ENCODE data around the gene SORCS1.

The SORCS1 gene

DNA sequence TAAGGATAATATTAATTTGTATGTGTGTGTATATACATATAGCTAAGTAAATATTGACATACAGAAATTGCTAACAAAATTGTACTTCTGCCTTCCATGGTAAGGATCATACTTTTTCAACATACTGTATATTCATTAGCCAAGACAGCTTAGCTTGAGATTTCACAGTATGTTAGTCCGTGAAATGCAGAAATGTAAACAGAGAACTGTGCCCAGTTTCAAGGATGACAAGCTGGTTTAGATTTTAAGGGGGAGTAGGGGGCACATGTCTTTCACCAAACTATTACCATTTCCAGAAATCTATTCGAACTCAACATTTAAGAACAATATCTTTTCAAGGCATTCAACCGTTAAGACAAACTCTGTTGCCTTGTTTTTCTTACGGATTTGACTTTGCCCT, 182.2 kb downstream of the SORCS1 start:
- no peak for DNase-seq

DNA sequence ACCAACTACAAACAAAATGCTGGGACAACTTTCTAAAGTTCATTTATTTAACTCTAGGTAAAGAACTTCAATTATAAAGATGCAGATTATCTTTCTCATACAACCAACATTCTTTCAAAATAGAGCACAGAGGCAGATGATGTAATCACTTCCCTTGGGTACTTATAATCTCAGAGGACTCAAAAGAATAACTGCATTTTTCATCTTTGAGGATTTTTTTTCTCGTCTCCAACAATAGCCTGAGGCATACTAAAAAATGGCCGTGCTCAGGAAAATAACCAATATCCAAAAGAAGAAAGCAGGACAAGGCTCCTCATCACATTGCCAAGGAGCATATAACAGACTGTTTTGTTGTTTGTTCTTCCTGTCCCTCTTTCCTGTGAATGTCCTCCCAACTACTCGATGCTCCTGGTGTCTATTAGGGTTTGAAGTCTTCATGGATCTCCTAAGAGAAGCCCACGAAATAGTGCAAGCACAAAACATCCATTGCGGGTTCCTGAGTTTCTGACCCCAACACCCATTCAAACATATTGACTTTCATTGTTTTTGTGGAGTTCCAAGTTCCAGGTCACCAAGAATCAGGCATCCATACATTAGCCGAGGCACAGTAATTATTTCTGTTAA, 182.9 kb downstream of the SORCS1 start:
- DNase-seq: no peak

DNA sequence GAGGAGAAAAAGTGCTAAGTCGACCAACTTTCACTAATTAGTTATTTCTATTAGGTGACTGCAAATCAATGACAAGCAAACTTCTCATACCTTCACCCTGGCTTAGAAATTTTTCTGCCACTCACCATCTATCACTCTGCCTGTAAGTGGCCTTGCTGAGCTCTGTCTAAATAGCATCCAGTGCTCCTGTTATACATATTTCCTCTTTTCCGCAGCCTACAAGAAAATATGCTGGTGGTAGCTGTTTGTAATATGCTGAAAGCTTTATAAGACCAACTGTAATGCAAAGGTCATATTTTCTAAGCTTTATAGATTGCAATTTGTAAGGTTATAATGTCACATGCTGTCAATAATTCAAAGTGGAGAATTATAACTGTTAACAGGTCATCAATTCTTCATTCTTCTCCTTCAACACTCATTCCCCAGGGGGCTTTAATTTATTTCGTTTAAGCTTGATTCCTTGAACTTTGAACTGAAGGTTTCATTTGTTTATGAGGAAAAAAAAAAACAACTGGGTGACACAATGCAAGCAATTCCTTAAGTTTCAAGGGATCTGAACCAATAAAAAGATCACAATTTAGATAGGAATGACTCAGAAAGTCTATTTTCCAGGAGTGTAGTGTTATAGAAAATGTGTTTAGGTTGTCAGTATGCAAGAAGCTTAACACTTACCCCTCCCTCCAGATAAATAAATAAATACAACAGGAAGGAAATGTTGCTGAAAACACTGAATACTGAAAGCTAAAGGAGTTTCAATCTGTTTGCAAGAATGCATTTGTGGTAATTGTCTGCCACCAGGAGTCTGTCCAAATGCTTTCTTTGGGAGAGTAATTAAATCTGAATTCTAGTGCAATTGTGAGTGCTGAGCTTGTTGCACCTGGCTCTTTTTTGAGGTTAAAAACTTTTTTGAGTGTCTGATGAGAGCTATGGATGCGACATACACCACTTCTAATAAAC, 183.7 kb downstream of the SORCS1 start:
- DNase-seq: no peak

DNA sequence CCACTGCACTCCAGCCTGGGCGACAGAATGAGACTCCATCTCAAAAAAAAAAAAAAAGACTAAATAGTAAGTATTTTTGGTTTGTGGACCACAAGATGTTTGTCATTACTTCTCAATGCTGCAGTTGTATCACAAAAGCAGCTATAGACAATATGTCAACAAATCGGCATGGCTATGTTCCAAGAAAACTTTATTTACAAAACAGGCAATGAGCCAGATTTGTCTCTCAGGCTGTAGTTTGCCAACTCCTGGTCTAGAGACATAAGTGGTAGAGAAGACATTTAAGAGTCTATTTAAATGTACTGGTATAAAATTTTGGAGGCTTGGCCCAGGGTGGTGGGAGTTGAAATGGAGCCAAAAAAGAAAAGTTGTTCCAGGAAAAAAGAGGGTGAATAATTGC, 185.8 kb downstream of the SORCS1 start:
- DNase-seq: no peak

DNA sequence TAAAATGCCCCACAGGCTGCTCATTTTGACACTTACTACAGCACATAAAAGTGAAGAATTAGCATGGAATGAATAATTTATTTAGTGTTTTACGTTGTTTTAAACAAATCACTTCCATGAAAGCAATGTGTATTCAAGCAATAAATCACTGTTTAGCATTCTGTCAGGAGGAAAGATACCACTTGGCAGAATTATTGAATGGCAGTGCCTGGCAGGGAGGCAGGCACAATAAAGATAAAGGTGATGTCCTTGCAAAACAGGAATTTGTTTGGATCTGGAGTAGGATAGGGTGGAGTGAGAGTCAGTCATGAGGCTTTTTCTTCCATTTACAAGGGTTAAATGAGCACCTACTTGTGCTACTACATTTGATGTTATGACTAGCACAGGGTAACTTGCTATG, 190.8 kb downstream of the SORCS1 start:
- DNase-seq: no peak

DNA sequence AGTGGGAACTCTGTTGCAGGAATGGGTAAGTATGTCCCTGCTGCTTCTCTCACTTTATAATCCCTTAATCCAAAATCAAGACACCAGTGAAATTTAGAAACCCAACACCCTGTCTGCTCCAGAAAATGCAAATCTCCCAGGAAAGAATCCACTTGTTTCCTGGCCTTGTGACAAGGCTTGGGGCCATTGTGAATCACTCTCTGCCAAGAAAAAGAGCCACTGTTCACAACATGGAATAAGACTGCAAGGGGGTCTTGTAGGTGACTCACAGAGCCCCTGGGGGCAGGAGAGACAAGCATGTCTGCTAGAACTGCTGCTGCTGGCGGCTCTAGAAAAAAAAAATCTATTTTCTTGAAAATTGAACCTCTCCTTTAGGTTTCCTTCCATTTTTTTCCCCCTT, 191.2 kb downstream of the SORCS1 start:
- no peak for DNase-seq

DNA sequence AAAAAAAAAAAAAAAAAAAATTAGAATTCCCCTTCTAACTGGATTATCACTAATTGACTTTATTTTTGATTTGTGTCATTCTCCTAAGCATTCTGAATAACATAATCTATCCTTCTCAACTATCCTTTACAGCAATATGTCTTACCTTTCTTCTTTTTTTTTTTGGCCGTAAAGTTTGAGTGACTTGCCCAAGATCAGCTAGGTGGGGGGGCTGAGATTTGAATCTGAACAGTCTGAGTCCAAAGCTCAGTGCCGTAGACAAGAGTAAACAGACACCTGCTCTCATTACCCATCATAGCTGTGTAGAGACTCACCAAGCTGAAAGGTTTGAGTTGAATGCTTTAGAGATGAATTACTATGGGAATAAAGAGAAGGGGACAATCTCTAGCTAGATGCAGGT, 192.1 kb downstream of the SORCS1 start:
- no peak for DNase-seq

DNA sequence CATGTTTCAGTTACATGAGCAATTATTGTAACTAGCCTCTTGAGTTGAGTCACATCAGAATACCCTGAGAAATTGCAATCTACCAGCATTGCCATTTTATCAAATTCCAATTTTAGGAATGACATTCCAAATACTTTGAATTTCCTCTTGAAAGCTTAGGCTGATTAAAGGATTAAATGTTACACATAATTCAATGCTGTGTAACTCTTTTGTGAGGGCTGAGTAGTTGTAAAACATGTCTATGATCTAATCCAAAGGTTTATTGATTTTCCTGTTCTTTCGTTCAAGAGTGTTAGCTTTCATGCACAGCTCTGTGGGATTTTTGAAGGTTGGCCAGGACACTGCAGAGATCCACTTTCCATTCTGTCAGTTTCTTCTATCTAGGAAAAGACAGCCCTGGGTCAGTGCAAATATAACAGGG, 193.1 kb downstream of the SORCS1 start:
- DNase-seq: no peak

DNA sequence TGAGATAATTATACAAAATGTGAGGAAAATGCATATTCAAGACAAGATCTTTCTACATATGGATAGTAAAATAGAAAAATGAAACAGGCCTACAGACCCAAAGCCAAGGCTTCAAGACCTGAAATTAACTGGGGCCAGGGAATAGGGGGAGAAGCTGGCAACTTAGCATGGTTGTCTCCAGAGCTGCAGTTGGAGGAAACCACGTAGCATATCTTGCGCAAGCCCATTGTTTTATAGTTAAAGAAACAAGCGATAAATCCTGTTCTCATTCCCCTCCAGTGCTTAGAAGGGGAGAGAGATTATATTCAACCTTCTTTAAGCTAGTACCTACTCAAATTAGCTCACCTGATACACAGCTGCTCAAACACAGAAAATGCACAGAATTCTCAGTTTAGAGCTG, 197.1 kb downstream of the SORCS1 start:
- DNase-seq: no peak

DNA sequence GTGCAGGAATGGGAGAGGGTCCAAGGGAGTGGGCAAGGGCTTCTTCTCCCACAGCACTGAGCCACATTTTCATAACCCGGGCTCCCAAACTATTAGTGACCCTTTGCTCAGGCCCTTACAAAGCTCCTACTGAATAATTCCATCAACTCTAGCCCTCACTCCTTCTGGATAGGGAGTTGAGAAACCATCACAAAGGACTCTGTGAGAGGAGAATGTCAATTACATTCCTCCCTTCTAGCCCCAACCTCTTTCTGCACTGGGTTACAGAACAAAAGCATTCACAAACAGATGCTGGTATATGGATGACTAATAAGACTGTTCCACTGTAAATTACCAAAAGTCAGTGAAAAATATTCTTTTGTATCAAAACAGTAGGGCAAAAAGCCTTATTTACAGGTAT, 203.7 kb downstream of the SORCS1 start:
- no peak for DNase-seq

DNA sequence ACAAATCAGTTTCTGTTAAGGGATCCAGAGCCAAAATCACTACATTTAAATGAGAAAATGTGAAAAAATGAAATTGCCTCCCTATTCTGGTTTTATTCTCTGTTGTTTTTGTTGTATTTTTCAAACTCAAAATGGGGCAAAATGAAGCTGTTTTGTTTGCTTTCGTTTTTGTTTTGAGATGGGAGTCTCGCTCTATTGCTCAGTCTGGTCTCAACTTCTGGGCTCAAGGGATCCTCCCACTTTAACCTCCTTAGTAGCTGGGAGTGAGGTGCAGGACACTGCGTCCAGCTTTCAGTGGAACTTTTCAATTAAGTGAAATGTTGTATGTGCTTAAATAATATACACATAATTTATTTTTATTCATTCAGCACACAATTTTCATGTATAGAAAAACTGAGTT, 205.0 kb downstream of the SORCS1 start:
- DNase-seq: no peak

DNA sequence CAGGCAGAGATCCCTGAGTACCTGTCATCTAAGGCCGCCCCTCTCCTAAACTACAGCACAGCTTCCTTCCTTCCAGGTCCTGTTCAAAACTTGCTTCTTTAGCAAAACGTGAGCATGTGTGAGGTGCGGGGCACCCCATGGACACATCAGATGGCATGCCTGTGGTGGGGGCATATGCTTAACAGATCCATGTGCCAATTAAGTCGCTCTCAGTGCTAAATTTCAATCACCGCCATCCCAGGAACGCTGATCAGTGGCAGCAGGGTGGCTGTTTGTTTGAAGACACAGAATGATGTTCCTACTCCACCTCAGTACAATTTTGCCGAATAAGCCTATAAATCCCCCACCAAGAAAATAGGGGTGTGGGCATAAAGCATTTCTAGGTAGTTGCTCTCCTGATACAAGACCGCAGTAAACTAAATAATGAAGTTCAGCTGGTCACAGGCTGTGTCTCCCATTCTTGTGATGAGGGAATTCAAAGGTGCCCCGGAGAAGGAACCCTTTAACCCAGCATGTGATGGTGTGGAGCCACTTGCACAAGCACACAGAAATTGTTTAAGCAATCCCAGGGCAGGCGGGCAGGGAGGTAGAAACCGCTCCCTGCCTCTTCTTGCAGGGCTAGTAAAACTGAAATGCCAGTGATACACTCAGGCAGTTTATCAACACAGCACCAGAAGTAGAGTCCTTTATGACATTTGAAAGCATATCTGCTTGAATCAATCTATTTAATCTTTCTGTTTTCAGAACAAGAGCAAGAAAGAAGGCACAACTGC, 205.7 kb downstream of the SORCS1 start:
- no peak for DNase-seq

DNA sequence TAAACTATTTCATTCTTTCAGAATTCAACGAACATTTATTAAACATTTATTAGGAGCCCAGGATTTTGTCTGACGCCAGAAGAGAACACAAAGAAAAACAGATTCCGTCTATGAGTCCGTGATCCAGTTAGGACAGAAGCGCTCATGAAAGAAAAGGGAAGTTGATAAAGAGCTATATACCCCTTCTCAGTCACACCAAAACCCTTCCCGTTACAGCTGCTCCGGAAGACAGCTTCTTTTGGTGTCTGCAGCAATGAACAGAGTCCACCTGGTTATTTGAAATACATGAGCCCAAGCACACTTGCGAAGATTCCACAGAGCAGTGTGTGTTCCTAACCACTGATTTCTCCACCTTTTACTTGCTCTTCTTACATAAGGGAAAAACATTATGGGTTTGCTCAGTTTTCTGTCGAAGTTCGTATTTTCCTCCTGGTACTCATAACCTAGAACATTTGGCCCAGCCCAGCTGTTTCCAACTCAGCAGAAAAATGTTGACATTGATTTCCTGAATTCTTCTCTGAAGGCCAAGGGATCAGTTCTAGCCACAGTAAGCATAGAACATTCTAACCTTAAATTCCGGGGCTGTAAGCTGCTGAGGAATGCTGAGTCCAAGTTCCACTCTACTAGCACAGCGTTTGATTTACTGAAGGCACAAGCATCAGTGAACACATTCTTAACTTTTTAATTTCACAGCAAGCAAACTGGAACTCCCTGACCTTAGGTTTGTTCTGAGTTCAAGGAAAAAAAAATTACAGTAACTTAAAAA, 206.5 kb downstream of the SORCS1 start:
- no peak for DNase-seq

DNA sequence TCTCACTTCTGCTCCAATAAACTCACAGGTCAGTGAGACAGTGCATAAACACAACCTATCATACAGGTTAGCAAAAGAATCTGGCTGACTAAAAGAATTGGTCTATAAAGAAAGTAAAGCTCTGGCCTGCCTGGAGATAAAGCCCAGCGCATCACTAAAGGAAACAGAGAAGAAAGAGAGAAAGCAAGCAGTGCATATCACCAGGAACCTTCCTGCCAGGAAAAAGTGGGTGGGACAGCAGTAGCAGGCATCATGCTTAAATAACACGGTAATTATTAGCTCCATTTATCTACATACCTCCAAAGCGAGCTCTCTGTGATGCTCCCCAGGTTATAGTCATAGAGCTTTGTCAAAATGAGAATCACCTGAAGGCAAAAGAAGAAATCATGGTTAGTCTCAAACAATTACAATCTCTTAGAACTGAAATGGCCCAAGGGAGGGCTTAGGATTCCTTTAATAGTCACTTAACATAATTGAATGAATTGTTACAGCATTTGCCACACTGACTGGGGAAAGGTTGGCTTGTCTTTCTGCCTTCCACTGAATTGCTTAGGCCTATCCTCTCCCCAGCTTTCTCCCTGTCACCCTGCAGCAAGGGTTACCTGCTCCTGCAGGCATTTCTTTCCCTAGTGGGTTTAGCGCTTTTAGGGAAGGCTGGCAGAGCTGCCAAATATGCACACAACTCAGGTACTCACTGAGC, 208.1 kb downstream of the SORCS1 start:
- no peak for DNase-seq

DNA sequence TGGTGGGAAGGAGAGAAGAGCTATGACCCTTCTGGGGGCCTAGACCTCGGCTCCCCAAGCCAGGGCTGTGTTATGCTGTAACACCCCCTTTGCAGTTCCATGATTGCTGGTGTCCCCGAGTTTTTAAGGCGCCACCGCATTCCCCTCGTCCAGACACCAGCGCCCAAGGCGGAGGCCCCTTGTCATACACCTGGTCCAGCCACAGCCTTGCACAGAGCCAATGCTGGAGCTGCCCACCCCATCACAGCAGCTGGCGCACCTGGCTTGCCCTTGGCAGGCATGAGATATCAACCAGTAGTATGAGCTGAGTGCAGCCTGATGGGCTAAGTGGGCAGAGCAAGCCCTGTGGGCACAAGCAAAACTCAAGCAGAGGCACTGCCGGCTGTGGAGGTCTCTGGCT, 209.4 kb downstream of the SORCS1 start:
- no peak for DNase-seq

DNA sequence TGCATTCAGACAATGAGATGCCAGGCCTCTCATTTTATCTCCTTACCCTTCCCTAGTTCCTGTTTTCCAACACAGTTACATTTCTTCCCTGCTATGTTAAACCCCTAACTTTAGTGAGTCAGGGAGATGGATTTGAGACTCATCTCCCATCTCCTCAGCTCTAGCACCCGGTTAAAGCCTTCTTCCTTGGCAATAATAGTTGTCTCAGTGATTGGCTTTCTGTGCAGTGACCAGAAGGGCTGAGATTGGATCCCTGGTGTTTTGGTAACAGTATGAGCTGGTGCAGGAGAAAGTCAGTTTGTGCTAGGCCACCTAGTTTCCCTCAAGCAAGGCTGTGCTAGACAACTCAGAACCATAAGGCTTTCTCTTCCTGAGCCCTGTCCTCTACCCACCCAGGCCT, 212.5 kb downstream of the SORCS1 start:
- no peak for DNase-seq

DNA sequence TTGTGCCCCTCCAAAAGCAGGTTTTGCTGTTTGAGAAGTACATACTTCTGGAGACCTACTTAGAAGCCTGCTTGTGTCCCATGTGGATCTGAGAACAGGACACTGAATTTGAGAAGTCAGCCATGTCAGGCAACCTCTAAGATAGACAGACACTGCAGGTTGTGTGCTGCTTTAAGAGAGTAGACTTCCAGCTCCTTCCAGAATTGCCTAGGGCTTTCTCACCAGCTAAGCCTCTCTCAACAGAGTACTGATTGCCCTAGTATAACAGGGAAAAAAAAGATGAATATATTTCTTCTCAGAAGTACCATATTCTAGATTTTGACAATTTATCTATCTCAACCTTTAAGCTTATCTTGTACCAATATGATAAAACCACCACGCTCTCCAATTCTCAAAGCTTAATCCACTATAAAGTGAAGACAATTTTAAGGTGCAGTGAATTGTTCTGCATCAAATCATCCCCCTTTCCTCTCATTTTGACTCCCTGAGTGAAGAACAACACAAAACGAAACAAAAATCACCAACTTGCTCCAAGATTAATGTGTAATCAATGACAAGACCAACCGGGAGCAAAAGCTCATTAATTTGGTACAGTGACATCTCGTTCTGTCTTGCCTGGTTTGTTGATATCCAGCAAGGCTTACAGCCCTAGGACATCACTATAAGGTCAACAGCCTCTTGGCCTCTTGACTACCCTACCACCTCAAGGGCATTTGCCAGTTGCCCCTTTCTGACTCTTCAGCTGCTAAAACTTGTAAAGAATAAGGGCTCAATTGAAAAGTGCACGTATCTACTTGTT, 214.6 kb downstream of the SORCS1 start:
- DNase-seq: no peak

DNA sequence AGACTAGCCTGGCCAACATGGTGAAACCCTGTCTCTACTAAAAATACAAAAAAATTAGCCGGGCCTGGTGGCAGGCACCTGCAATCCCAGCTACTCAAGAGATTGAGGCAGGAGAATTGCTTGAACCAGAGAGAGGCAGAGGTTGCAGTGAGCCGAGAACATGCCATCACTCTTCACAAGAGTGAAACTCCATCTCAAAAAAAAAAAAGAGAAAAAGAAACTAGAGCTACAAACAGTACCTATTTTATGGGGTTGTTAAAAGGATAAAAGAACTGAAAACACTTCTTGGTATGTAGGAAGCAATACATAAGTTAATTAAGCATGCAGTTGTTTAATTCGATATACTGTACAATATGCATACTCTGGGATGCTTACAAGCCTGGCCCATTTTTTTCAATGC, 216.9 kb downstream of the SORCS1 start:
- DNase-seq: no peak

DNA sequence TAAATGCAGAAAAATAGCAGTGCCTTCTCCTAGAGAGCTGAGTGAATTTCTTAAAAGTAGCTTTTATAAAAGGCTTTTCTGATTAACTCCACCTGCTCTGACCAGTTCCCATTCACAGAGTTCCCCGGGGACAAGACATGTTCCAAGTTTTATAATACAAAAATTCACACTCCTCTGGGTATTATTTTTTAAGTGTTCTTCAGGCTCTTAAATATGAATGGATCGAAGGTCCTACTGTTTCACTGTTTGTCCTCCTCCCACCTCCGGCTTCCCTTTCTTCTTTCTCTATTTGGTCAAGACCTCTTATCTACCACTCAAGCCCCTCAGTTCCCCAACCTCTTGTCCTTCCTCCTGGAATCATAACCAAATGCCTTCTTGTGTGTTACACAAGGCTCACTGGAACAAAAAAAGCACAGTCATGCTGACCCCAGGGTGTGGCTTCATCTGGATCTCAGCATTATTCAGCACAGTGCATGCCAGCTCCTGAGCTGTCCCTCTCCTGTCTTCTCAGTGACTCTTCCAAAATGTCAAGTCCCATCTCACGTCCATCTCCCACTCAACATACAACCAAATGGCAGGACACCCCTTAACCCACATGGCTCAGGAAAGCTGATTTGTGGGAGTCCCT, 222.4 kb downstream of the SORCS1 start:
- DNase-seq: no peak

DNA sequence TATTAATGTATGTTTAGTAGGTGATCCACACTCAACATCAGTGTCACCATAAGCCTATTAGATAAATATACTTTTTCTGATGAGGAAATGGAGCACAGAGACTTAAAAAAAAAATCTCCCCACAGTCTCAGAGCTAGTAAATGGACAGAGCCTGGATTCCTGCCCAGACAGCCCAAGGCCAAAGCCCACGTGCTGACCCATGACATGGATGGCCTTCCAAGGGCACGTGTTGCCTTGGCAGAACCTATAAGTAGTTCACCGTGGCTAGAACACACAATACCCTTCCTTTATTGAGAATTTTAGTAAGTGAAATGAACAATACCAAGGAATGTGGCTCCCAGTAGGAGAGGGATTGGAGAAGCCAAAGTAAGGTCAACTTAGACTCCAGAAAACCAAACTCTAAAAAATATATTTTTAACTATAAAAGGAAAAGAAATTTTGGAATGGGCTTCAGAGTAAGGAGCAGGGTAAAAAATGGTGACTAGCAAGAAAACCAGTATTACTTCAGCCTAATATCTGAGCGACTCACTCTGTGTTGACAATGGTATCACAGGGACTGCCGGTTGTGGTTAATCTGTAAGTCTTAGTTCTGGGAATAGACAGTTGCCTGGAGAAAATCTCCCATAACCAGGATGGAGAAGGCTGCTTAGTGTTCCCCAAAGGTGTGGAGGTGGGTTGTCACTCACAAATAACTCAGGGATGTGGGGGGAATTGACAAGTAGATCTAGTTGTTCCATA, 223.0 kb downstream of the SORCS1 start:
- DNase-seq: no peak

Measured in NCI-H1417 treated with DMSO at 0.1 percent for 48 hours (cell line).